GM23338 (cell line): ENCODE measurements around the gene SGK1. TPM values are rescaled to one million over a fixed set of nuclear protein-coding genes. Genes with fewer than 3 reads are reported as not detected.

ENCODE experiments used
- ATAC-seq: fragments of 200-7000 bp; cut with Tn5 transposase; 3 replicates; pipeline ENCODE4 v1.9.1; 2020
- DNase-seq: peaks from one replicate; pipeline ENCODE4 v3.0.0-alpha.2; 2015; ENCODE audit warnings: low spot score
- H2AFZ ChIP-seq: fragments of 200-600 bp; sonication (generic); 2 replicates; pipeline ENCODE4 v1.8.0; 2016; ENCODE audit warnings: antibody characterized with exemption, mild to moderate bottlenecking, moderate library complexity
- H3F3A ChIP-seq: fragments of 200-600 bp; sonication (generic); replicated peaks from 2 replicates; pipeline ENCODE4 v1.8.0; 2017; ENCODE audit warnings: antibody characterized with exemption, mixed run types, low read depth
- H3K27ac ChIP-seq: fragments of 200-600 bp; sonication (generic); 2 replicates; pipeline ENCODE4 v1.6.1; 2016; ENCODE audit warnings: low read depth
- H3K27me3 ChIP-seq: fragments of 200-600 bp; sonication (generic); 2 replicates; pipeline ENCODE4 v1.8.0; 2016; ENCODE audit warnings: mild to moderate bottlenecking, mixed run types, moderate library complexity; ENCODE audit not compliant: insufficient read depth
- H3K36me3 ChIP-seq: fragments of 200-600 bp; sonication (generic); 2 replicates; pipeline ENCODE4 v1.8.0; 2016; ENCODE audit warnings: mild to moderate bottlenecking; ENCODE audit not compliant: insufficient read depth
- H3K4me1 ChIP-seq: fragments of 200-600 bp; sonication (generic); 2 replicates; pipeline ENCODE4 v1.8.0; 2016; ENCODE audit warnings: mild to moderate bottlenecking, moderate library complexity; ENCODE audit not compliant: insufficient read depth
- H3K4me2 ChIP-seq: fragments of 200-600 bp; sonication (generic); 2 replicates; pipeline ENCODE4 v1.7.1; 2017; ENCODE audit warnings: mixed run types
- H3K4me3 ChIP-seq: fragments of 200-600 bp; sonication (generic); 2 replicates; pipeline ENCODE4 v1.6.1; 2016; ENCODE audit warnings: mixed run types
- H3K79me2 ChIP-seq: fragments of 200-600 bp; sonication (generic); replicated peaks from 2 replicates; pipeline ENCODE4 v1.8.0; 2017; ENCODE audit warnings: mild to moderate bottlenecking; ENCODE audit not compliant: insufficient read depth
- H3K9me2 ChIP-seq: fragments of 200-600 bp; sonication (generic); 2 replicates; pipeline ENCODE4 v1.8.0; 2017; ENCODE audit not compliant: insufficient read depth
- H4K20me1 ChIP-seq: fragments of 200-600 bp; sonication (generic); replicated peaks from 2 replicates; pipeline ENCODE4 v1.8.0; 2017; ENCODE audit warnings: mild to moderate bottlenecking; ENCODE audit not compliant: insufficient read depth
- H3K27ac Mint-ChIP-seq: 2 replicates; pipeline ENCODE4 v1.8.0; 2020; ENCODE audit warnings: inconsistent platforms, mild to moderate bottlenecking, moderate library complexity, mixed read lengths
- H3K27me3 Mint-ChIP-seq: 3 replicates; pipeline ENCODE4 v1.8.0; 2022; ENCODE audit warnings: low read depth, mild to moderate bottlenecking, moderate library complexity, mixed read lengths, inconsistent platforms; ENCODE audit not compliant: insufficient read depth, poor library complexity
- H3K36me3 Mint-ChIP-seq: 3 replicates; pipeline ENCODE4 v1.8.0; 2021; ENCODE audit warnings: low read depth, mild to moderate bottlenecking, inconsistent platforms, moderate library complexity, mixed read lengths
- H3K4me1 Mint-ChIP-seq: 3 replicates; pipeline ENCODE4 v1.8.0; 2020; ENCODE audit warnings: mild to moderate bottlenecking, inconsistent platforms, mixed read lengths
- H3K4me3 Mint-ChIP-seq: 3 replicates; pipeline ENCODE4 v1.8.0; 2021; ENCODE audit warnings: moderate library complexity, mild to moderate bottlenecking, inconsistent platforms, mixed read lengths
- H3K9me3 Mint-ChIP-seq: 3 replicates; pipeline ENCODE4 v1.8.0; 2020; ENCODE audit warnings: moderate library complexity, mild to moderate bottlenecking, inconsistent platforms, mixed read lengths
- CREB1 ChIP-seq: fragments of 250-450 bp; sonication (Bioruptor Pico); IDR thresholded peaks from 2 replicates; pipeline ENCODE4 v1.5.0; 2020; ENCODE audit warnings: low read depth, mild to moderate bottlenecking, moderate library complexity
- EZH2 ChIP-seq: fragments of 200-600 bp; sonication (generic); IDR thresholded peaks from one replicate; pipeline ENCODE4 v1.8.0; 2017; ENCODE audit warnings: antibody characterized with exemption, mild to moderate bottlenecking, low read depth; ENCODE audit not compliant: unreplicated experiment
- EZH2phosphoT487 ChIP-seq: fragments of 200-600 bp; sonication (generic); IDR thresholded peaks from one replicate; pipeline ENCODE4 v1.8.1; 2018; ENCODE audit warnings: antibody characterized with exemption; ENCODE audit not compliant: unreplicated experiment
- NANOG ChIP-seq: IDR thresholded peaks from 2 replicates; pipeline ENCODE4 v1.6.1; 2016; ENCODE audit warnings: antibody characterized with exemption, borderline replicate concordance
- POLR2AphosphoS5 ChIP-seq: IDR thresholded peaks from 2 replicates; pipeline ENCODE4 v1.6.1; 2016; ENCODE audit warnings: antibody characterized with exemption, low read depth
- STAT1 ChIP-seq: IDR thresholded peaks from one replicate; pipeline ENCODE4 v1.6.1; 2016; ENCODE audit warnings: antibody characterized with exemption; ENCODE audit not compliant: unreplicated experiment
- polyA plus RNA-seq: library from polyadenylated mRNA; unstranded; fragments of >200 nt; fragmentation: Nextera tagmentation; extraction: Ambion mirVana; gene quantifications from 2 replicates; pipeline ENCODE4 v1.2.1, GENCODE V29; 2016
- total RNA-seq: library from RNA; depleted of rRNA; stranded (reverse); fragments of >200 nt; shearing (Covaris generic); gene quantifications from 2 replicates; pipeline ENCODE4 v1.2.3, GENCODE V29; 2014
- TF ChIP-seq, protein P1 (sequence below): fragments of 250-450 bp; sonication (Bioruptor Pico); IDR thresholded peaks from 2 replicates; pipeline ENCODE4 v1.5.0; 2020; ENCODE audit warnings: mild to moderate bottlenecking, moderate library complexity

SGK1 gene
- total and polyA plus RNA-seq, 2 experiments from 2014 or later = 16.3 to 37.2 TPM

GRCh38 chr6:134201716-134202115 is 116.2 kb downstream of the SGK1 start (continued):
- TF ChIP-seq, protein P1, sequence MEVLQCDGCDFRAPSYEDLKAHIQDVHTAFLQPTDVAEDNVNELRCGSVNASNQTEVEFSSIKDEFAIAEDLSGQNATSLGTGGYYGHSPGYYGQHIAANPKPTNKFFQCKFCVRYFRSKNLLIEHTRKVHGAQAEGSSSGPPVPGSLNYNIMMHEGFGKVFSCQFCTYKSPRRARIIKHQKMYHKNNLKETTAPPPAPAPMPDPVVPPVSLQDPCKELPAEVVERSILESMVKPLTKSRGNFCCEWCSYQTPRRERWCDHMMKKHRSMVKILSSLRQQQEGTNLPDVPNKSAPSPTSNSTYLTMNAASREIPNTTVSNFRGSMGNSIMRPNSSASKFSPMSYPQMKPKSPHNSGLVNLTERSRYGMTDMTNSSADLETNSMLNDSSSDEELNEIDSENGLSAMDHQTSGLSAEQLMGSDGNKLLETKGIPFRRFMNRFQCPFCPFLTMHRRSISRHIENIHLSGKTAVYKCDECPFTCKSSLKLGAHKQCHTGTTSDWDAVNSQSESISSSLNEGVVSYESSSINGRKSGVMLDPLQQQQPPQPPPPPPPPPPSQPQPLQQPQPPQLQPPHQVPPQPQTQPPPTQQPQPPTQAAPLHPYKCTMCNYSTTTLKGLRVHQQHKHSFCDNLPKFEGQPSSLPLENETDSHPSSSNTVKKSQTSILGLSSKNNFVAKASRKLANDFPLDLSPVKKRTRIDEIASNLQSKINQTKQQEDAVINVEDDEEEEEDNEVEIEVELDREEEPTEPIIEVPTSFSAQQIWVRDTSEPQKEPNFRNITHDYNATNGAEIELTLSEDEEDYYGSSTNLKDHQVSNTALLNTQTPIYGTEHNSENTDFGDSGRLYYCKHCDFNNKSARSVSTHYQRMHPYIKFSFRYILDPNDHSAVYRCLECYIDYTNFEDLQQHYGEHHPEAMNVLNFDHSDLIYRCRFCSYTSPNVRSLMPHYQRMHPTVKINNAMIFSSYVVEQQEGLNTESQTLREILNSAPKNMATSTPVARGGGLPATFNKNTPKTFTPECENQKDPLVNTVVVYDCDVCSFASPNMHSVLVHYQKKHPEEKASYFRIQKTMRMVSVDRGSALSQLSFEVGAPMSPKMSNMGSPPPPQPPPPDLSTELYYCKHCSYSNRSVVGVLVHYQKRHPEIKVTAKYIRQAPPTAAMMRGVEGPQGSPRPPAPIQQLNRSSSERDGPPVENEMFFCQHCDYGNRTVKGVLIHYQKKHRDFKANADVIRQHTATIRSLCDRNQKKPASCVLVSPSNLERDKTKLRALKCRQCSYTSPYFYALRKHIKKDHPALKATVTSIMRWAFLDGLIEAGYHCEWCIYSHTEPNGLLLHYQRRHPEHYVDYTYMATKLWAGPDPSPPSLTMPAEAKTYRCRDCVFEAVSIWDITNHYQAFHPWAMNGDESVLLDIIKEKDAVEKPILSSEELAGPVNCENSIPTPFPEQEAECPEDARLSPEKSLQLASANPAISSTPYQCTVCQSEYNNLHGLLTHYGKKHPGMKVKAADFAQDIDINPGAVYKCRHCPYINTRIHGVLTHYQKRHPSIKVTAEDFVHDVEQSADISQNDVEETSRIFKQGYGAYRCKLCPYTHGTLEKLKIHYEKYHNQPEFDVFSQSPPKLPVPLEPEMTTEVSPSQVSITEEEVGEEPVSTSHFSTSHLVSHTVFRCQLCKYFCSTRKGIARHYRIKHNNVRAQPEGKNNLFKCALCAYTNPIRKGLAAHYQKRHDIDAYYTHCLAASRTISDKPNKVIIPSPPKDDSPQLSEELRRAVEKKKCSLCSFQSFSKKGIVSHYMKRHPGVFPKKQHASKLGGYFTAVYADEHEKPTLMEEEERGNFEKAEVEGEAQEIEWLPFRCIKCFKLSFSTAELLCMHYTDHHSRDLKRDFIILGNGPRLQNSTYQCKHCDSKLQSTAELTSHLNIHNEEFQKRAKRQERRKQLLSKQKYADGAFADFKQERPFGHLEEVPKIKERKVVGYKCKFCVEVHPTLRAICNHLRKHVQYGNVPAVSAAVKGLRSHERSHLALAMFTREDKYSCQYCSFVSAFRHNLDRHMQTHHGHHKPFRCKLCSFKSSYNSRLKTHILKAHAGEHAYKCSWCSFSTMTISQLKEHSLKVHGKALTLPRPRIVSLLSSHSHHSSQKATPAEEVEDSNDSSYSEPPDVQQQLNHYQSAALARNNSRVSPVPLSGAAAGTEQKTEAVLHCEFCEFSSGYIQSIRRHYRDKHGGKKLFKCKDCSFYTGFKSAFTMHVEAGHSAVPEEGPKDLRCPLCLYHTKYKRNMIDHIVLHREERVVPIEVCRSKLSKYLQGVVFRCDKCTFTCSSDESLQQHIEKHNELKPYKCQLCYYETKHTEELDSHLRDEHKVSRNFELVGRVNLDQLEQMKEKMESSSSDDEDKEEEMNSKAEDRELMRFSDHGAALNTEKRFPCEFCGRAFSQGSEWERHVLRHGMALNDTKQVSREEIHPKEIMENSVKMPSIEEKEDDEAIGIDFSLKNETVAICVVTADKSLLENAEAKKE (CRISPR knock-in tag) = no peak
- no peak for TF ChIP-seq NANOG
- TF ChIP-seq CREB1 (CRISPR knock-in tag) = no peak
- TF ChIP-seq STAT1 = no peak

DNA sequence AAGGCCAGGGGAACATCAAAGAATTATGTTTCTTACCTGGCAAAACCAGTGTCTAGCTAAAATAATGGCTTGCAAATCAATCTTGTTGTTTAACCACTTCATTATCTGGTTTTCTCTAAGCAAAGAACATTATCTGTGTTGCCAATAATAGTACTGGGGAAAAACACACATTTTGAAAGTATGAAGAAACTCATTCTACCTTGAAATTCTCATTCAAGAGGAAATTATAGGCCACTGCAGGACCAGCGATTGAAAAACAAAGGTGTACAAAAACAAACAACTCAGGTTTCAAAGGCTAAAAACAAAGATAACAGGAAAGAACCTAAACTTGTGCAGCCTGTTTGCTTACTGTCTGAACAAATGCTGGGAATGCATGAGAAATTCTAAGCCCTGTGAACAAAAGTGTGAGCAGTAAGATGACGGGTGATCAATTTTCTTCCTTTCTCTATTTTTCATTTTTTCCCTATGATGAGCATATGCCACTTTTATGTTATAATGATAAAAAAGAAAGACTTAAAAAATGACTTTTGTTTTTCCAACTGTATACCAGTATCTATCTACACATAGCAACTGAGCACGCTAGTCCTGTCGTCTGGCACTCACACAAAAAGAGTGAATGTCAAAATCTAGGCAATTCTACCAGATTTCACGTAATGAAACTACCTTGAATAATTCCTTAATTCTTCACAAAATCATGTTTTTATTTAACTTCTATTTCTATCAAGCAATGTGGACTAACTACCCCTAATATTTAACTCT is 117.9 kb downstream of the SGK1 start:
- Histone ChIP-seq H3K4me1 (peaks cover 6% of the 10 kb centered on the region; the same call in 1 of the 2 replicates), H3K36me3 (no peaks in the 10 kb centered on the region), H3K79me2 (no peaks in the 10 kb centered on the region), H3K4me3 (no peak overlapping the region), H4K20me1 (no peaks in the 10 kb centered on the region), H3K9me2 (no peaks in the 10 kb centered on the region), H3K27me3 (no peaks in the 10 kb centered on the region), H3K4me2 (peak overlapping the region; percentile 46; the same call in 1 of the 2 replicates), H3K27ac (no peak overlapping the region), H3F3A (no peaks in the 10 kb centered on the region), H2AFZ (no peak overlapping the region)
- H3K4me3 Mint-ChIP-seq = no peak overlapping the region
- no peak for ATAC-seq
- H3K27ac Mint-ChIP-seq = no peak overlapping the region
- peaks cover 6% of the 10 kb centered on the region; the same call in 2 of the 3 replicates for H3K9me3 Mint-ChIP-seq
- peaks cover 4% of the 10 kb centered on the region for H3K27me3 Mint-ChIP-seq
- peaks cover 7% of the 10 kb centered on the region; the same call in 2 of the 3 replicates for H3K4me1 Mint-ChIP-seq
- peaks cover 3% of the 10 kb centered on the region; the same call in 1 of the 3 replicates for H3K36me3 Mint-ChIP-seq
- DNase-seq = no peak
- TF ChIP-seq POLR2AphosphoS5 (no peak), EZH2phosphoT487 (no peak), NANOG (no peak), STAT1 (no peak), CREB1 (CRISPR knock-in tag) (no peak), EZH2 (no peak)
- TF ChIP-seq, protein P1 (CRISPR knock-in tag) = no peak
